Upper lobe of left lung (tissue), 4 donors: Measurements from ENCODE around the gene RNF19B.

Experiments
- EP300 ChIP-seq, 4 donors: sonication (generic); formaldehyde crosslinking; IDR thresholded peaks; one replicate each; pipeline ENCODE4 v1.5.1; 2017; ENCODE audit warnings: antibody characterized with exemption in 4 of 4, control low read depth in 2 of 4
- POLR2A ChIP-seq, 4 donors: fragments of 450-650 bp; IDR thresholded peaks; one replicate each; pipeline ENCODE4 v1.5.1; 2016 to 2017; ENCODE audit warnings: antibody characterized with exemption in 4 of 4, mild to moderate bottlenecking in 2 of 4
- POLR2AphosphoS5 ChIP-seq, 2 donors: sonication (generic); formaldehyde crosslinking; IDR thresholded peaks; one replicate each; pipeline ENCODE4 v1.5.1; 2017; ENCODE audit warnings: antibody characterized with exemption in 2 of 2
- TF ChIP-seq, protein P1 (sequence below), 6 experiments: fragments of 450-650 bp in 4 of 6; fragments of 200-600 bp in 2 of 6; sonication (generic) in 2 of 6; IDR thresholded peaks; one replicate each; pipeline ENCODE4 v1.5.1; 2016 to 2019; ENCODE audit warnings: antibody characterized with exemption in 6 of 6

DNA sequence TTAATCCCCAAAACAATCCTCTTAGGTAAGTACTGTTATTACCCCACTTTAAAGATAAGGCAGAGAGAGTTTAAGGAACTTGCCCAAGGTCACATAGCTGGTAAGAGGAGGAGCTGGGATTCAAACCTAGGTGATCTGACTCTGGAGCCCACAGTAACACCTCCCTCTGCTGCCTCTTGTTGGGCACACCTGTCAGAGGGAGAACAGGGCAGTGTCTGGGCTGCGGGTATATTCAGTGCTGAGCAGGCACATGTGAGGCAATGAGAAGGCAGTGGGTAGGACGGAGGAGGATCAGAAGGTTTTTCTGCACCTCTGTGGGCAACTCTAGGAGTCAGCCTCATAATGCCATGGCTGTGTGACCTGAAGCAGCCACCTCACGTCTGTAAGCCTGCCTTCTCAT is 76.5 kb downstream of the RNF19B start:
- TF ChIP-seq, protein P1, sequence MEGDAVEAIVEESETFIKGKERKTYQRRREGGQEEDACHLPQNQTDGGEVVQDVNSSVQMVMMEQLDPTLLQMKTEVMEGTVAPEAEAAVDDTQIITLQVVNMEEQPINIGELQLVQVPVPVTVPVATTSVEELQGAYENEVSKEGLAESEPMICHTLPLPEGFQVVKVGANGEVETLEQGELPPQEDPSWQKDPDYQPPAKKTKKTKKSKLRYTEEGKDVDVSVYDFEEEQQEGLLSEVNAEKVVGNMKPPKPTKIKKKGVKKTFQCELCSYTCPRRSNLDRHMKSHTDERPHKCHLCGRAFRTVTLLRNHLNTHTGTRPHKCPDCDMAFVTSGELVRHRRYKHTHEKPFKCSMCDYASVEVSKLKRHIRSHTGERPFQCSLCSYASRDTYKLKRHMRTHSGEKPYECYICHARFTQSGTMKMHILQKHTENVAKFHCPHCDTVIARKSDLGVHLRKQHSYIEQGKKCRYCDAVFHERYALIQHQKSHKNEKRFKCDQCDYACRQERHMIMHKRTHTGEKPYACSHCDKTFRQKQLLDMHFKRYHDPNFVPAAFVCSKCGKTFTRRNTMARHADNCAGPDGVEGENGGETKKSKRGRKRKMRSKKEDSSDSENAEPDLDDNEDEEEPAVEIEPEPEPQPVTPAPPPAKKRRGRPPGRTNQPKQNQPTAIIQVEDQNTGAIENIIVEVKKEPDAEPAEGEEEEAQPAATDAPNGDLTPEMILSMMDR (IDR thresholded peaks at IDR 0.05) = no peak
- TF ChIP-seq POLR2A (IDR thresholded peaks at IDR 0.05) = no peak
- TF ChIP-seq EP300 (IDR thresholded peaks at IDR 0.05) = no peak
- no peak for TF ChIP-seq POLR2AphosphoS5 (IDR thresholded peaks at IDR 0.05)
